GM12891 (cell line): ENCODE results near the gene GTPBP6.

Source experiments
- DNase-seq: peaks from one replicate; pipeline ENCODE4 v3.0.0; 2011; ENCODE audit warnings: low spot score; ENCODE audit not compliant: insufficient read length
- FAIRE-seq: peaks from 2 replicates; lab custom pipeline; 2011; peaks lifted over from hg19 to GRCh38; lab: Jason Lieb, UNC
- PAX5 ChIP-seq: IDR thresholded peaks from 2 replicates; pipeline ENCODE4 v1.6.1; 2011; ENCODE audit warnings: low read length, moderate library complexity, mild to moderate bottlenecking; ENCODE audit not compliant: insufficient read depth, severe bottlenecking
- POLR2A ChIP-seq: IDR thresholded peaks from 2 replicates; pipeline ENCODE4 v1.6.1; 2011; ENCODE audit warnings: low read depth, low read length, control low read depth
- POLR2AphosphoS5 ChIP-seq: IDR thresholded peaks from 2 replicates; pipeline ENCODE4 v1.6.1; 2011; ENCODE audit warnings: low read depth, low read length, control low read depth
- POU2F2 ChIP-seq: IDR thresholded peaks from 2 replicates; pipeline ENCODE4 v1.6.1; 2011; ENCODE audit warnings: low read depth, mild to moderate bottlenecking, control low read depth, low read length, moderate library complexity
- SPI1 ChIP-seq: IDR thresholded peaks from 2 replicates; pipeline ENCODE4 v1.6.1; 2011; ENCODE audit warnings: low read depth, low read length, control low read depth
- TAF1 ChIP-seq: IDR thresholded peaks from 2 replicates; pipeline ENCODE4 v1.6.1; 2011; ENCODE audit warnings: low read depth, low read length, control low read depth

The GTPBP6 gene

DNA sequence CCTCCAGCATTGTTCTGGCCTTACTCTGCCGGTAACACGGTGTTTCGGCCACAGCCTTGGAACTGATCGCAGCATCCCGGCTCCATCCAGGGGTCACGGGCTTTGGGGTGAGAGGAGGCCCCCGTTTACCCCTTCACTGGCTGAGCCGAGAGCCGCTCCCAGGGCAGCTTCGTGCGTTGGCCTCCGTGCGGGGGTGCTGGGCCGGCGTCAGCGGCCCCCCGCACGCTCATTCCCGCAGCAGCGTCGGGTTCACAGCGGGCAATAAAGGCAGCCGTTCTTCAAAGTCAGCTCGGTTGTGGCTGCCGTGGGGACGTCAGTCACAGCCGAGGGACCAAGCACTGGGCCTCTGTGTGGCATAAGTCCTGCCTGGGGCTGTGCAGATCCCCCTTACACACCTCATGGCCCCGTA is 62.7 kb downstream of the GTPBP6 start:
- TF ChIP-seq POLR2AphosphoS5 (no peak), POLR2A (no peak), SPI1 (no peak), PAX5 (no peak), TAF1 (no peak), POU2F2 (no peak)
- no peak for FAIRE-seq
- DNase-seq: no peak
